Calu3 (cell line): ENCODE data around the gene TCF12. TPM values are rescaled to one million over a fixed set of nuclear protein-coding genes. Genes with fewer than 3 reads are reported as not detected.
A peak's percentile ranks its signal among the peaks of the same experiment; 100 is the strongest.
"Not testable (repeated sequence)": the region's sequence is repeated elsewhere in the genome, so short reads cannot be mapped to it uniquely, and the experiment has no call there.

Source experiments
- BruUV-seq: library from RNA; stranded (reverse); fragments of 400-500 nt; replicated peaks from 2 replicates; lab custom pipeline; 2021; lab: Mats Ljungman, UMichigan
- CTCF ChIA-PET: fragments of 300-600 bp; sonication (Branson Sonifier 250); formaldehyde crosslinking; loops from one replicate; lab custom pipeline; 2022; ENCODE audit warnings: antibody characterized with exemption; lab: Charles Lee
- DNase-seq: peaks from one replicate; pipeline ENCODE4 v3.0.0; 2022
- H3K27ac Mint-ChIP-seq: one replicate; pipeline ENCODE4 v1.8.0; 2022; ENCODE audit warnings: mixed read lengths; ENCODE audit not compliant: unreplicated experiment
- H3K27me3 Mint-ChIP-seq: one replicate; pipeline ENCODE4 v1.8.0; 2022; ENCODE audit warnings: mixed read lengths; ENCODE audit not compliant: unreplicated experiment
- H3K36me3 Mint-ChIP-seq: one replicate; pipeline ENCODE4 v1.8.0; 2022; ENCODE audit warnings: mild to moderate bottlenecking, moderate library complexity, mixed read lengths; ENCODE audit not compliant: insufficient read depth, unreplicated experiment
- H3K4me1 Mint-ChIP-seq: one replicate; pipeline ENCODE4 v1.8.0; 2022; ENCODE audit warnings: mild to moderate bottlenecking, low read depth, mixed read lengths; ENCODE audit not compliant: unreplicated experiment
- H3K4me3 Mint-ChIP-seq: one replicate; pipeline ENCODE4 v1.8.0; 2022; ENCODE audit warnings: mild to moderate bottlenecking, low read depth, moderate library complexity, mixed read lengths; ENCODE audit not compliant: unreplicated experiment
- H3K9me3 Mint-ChIP-seq: one replicate; pipeline ENCODE4 v1.8.0; 2022; ENCODE audit warnings: low read depth, mixed read lengths; ENCODE audit not compliant: unreplicated experiment
- intact Hi-C: fragments of 100-400 bp; cut with micrococcal nuclease; formaldehyde crosslinking; loops from one replicate; pipeline ENCODE4 v1.10.0; 2022; ENCODE audit not compliant: unreplicated experiment
- total RNA-seq: library from RNA; stranded (reverse); gene quantifications from 2 replicates; pipeline ENCODE4 v1.2.3, GENCODE V29; 2022
- TF ChIP-seq, protein P1 (sequence below): fragments of 200-600 bp; IDR thresholded peaks from one replicate; pipeline ENCODE4 v1.8.0; 2022; ENCODE audit warnings: antibody characterized with exemption; ENCODE audit not compliant: unreplicated experiment

Gene TCF12
- total RNA-seq, 1 experiment from 2014 or later, result 127 TPM

GRCh38 chr15:56950979-56951378 is 32.5 kb downstream of the TCF12 start:
- Mint-ChIP-seq H3K4me3 (no peak overlapping the region), H3K27me3 (no peaks in the 10 kb centered on the region), H3K36me3 (no peaks in the 10 kb centered on the region), H3K9me3 (no peaks in the 10 kb centered on the region), H3K27ac (no peak overlapping the region), H3K4me1 (peaks cover 24% of the 10 kb centered on the region)
- no peak for DNase-seq
- TF ChIP-seq, protein P1, sequence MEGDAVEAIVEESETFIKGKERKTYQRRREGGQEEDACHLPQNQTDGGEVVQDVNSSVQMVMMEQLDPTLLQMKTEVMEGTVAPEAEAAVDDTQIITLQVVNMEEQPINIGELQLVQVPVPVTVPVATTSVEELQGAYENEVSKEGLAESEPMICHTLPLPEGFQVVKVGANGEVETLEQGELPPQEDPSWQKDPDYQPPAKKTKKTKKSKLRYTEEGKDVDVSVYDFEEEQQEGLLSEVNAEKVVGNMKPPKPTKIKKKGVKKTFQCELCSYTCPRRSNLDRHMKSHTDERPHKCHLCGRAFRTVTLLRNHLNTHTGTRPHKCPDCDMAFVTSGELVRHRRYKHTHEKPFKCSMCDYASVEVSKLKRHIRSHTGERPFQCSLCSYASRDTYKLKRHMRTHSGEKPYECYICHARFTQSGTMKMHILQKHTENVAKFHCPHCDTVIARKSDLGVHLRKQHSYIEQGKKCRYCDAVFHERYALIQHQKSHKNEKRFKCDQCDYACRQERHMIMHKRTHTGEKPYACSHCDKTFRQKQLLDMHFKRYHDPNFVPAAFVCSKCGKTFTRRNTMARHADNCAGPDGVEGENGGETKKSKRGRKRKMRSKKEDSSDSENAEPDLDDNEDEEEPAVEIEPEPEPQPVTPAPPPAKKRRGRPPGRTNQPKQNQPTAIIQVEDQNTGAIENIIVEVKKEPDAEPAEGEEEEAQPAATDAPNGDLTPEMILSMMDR, result no peak
- CTCF ChIA-PET, result no interaction called here
- BruUV-seq, result no TSS peak
- intact Hi-C loops, result no loop called here

DNA sequence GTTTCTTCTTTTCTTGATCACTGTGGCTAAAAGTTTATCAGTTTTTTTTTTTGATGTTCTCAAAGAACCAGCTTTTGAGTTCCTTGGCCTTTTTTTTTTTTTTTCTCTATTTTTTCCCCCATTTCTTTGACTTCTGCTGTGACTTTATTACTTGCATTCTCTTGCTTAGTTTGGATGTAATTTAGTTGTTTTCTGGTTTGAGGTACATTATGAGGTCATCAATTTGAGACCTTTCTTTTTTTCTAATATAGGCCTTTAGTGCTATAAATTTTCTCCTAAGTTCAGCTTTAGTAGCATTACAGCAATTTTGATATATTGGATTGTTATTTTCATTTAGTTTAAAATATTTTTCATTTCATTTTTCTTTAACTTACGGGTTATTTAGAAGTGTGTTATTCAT is 35.3 kb downstream of the TCF12 start:
- Mint-ChIP-seq H3K36me3 (no peaks in the 10 kb centered on the region), H3K27ac (no peak overlapping the region), H3K4me3 (no peak overlapping the region), H3K27me3 (no peaks in the 10 kb centered on the region), H3K4me1 (peaks cover 42% of the 10 kb centered on the region), H3K9me3 (no peaks in the 10 kb centered on the region)
- no TSS peak for BruUV-seq
- TF ChIP-seq, protein P1, result no peak
- intact Hi-C loops, result no loop called here
- no peak for DNase-seq
- CTCF ChIA-PET, result no interaction called here

GRCh38 chr15:56955011-56955410 is 36.6 kb downstream of the TCF12 start:
- CTCF ChIA-PET, H3K9me3 Mint-ChIP-seq, DNase-seq, H3K27ac Mint-ChIP-seq, H3K27me3 Mint-ChIP-seq, H3K4me3 Mint-ChIP-seq, H3K36me3 Mint-ChIP-seq, BruUV-seq: not testable (repeated sequence)
- peaks cover 44% of the 10 kb centered on the region for H3K4me1 Mint-ChIP-seq
- intact Hi-C loops, result loop anchor here (5.0 kb wide), 1 partner anchor 33 kb away; no protein-coding TSS in a partner anchor

- no peak overlapping the region for H3K27ac Mint-ChIP-seq
- TF ChIP-seq, protein P1, result no peak
- no peaks in the 10 kb centered on the region for H3K9me3 Mint-ChIP-seq
- CTCF ChIA-PET, result no interaction called here
- peaks cover 44% of the 10 kb centered on the region for H3K4me1 Mint-ChIP-seq
- no TSS peak for BruUV-seq
- no peaks in the 10 kb centered on the region for H3K36me3 Mint-ChIP-seq
- intact Hi-C loops, result loop anchor here (5.0 kb wide), 1 partner anchor 34 kb away; no protein-coding TSS in a partner anchor
- no peaks in the 10 kb centered on the region for H3K27me3 Mint-ChIP-seq
- no peak for DNase-seq
- no peak overlapping the region for H3K4me3 Mint-ChIP-seq
Measured at GRCh38 chr15:56956538-56956937, 38.1 kb downstream of the TCF12 start.

- CTCF ChIA-PET, result interaction anchor here (1.2 kb wide), 1 partner anchor 10 kb away, joined by 3 read pairs; no protein-coding TSS in a partner anchor
- Mint-ChIP-seq H3K36me3 (no peaks in the 10 kb centered on the region), H3K4me3 (peak overlapping the region; percentile 45), H3K27me3 (no peaks in the 10 kb centered on the region), H3K4me1 (peaks cover 53% of the 10 kb centered on the region), H3K9me3 (no peaks in the 10 kb centered on the region), H3K27ac (peak overlapping the region; percentile 79)
- DNase-seq, result peak; percentile 37
- intact Hi-C loops, result loop anchor here (5.0 kb wide), 1 partner anchor 36 kb away; no protein-coding TSS in a partner anchor
- TF ChIP-seq, protein P1, result no peak
- no TSS peak for BruUV-seq
Measured at GRCh38 chr15:56957812-56958406, 39.5 kb downstream of the TCF12 start.
